ENCODE results near the gene CDV3.
"Not testable (repeated sequence)": the region's sequence is repeated elsewhere in the genome, so short reads cannot be mapped to it uniquely, and the experiment has no call there.

Gene CDV3, protein sequence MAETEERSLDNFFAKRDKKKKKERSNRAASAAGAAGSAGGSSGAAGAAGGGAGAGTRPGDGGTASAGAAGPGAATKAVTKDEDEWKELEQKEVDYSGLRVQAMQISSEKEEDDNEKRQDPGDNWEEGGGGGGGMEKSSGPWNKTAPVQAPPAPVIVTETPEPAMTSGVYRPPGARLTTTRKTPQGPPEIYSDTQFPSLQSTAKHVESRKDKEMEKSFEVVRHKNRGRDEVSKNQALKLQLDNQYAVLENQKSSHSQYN

DNA sequence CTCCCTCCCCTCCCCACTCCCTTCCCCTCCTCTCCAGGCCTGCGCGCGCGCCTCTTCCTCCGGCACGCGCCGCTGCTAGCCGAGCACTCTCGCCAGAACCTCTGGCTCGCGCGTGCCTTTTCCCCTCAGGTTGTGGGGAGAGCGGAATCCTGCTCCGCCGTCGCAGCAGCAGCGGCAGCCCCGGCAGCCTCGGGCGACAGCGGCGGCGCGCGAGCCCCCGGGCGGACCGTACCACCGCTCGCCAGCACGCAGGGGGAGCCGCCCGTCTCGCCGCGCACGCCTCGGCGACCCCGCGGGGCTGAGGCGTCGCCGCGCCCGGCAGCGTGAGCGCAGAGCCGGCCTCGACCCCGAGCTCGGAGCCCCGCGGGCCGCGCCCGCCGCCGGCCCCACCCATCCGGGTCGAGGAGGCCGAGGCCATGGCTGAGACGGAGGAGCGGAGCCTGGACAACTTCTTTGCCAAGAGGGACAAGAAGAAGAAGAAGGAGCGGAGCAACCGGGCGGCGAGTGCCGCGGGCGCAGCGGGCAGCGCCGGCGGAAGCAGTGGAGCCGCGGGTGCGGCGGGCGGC is at the start of gene CDV3:
Gene CDV3, plus strand, starts transcription at position 58 of the 566 bp plus-strand sequence. Its CDS starts 359 bp downstream, at position 417.
- no peak for DNase-seq (ENCODE audit: low read depth in 2 of 2)

DNA sequence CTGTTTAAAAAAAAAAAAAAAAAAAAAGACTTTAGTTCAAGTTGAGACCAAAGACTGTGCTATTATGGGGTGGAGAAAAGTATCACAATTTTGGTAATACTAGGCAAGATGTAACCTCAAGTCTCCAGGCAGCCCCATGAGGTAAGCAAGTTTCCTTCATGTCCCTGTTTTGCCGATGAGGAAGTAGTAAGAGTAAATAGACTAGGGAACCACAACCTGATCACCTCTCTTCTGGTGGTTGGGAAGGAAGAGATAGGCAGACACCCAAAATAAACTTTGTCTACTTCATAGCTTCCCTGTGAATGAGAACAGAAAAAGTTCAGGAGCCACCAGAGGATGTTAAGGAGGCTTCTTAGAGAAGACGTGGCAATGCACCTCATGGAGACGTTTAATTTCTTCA is 49.7 kb upstream of the CDV3 start:
- DNase-seq (ENCODE audit: low read depth in 2 of 2): not testable (repeated sequence)

DNA sequence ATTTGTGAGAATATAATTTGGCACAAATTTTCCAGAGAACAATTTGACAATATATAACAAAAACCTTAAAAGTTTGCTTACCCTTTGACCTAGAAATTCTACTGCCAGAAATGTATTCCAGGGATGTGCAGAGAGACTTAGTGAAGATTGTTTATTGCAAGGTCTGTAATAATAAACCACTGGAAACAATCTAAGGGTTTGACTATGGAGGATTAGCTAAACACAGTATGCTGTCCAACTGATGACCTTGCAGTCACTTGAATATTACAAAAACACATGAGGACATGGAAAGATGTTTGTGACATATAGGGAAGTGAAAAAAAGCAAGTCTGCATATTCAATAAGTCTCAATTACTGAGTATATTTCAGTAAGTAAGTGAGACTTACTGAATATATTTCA is 48.1 kb upstream of the CDV3 start:
- DNase-seq (ENCODE audit: low read depth in 2 of 2): no peak

DNA sequence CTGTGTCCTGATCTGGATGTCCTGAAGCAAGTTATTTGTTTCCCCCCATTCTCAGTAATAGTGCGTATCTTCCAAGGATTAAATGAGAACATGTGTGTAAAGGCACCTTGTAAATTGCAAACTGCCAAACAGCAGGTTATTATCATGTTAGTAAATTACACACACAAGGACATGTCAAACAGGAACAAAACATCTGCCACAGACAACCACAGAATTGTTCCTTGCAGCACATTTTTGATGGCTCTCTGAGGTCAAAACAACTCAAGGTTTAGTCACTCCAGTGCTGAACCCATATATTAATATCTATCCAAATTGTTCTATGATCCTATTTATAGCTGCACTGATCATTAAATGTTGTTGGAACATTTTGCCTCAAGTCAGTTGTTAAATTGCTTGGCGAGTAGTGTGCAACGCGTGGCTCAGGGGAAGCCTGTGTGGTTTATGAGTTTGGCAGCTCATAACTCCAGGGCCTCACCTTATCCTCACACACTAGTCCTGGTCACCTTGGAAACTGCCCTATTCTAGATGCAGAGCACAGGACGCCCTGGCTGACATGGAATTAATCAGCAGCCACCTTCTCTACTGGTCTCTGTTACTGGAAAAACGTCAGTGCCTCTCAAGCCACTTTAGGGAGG is 46.3 kb upstream of the CDV3 start:
- DNase-seq (ENCODE audit: low read depth in 2 of 2): no peak

DNA sequence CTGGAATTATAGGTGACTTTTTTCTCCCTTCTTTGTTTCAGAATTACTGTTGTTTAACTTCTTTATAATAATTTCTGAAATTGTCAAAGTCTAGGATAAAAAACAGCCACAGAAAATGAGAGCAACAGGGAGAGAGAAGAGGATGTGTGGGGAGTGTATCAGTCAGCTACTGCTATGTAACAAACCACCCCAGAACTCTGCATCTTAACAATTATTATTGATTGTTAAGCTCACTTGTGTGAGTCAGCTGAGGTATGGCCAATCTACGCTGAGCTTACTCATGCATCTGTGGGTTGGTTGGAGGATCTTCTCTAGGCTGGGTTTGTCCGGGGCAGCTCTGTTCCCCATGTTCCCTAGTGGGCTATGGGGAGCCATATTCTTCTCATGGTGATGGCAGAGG is 43.7 kb upstream of the CDV3 start:
- DNase-seq (ENCODE audit: low read depth in 2 of 2): no peak

DNA sequence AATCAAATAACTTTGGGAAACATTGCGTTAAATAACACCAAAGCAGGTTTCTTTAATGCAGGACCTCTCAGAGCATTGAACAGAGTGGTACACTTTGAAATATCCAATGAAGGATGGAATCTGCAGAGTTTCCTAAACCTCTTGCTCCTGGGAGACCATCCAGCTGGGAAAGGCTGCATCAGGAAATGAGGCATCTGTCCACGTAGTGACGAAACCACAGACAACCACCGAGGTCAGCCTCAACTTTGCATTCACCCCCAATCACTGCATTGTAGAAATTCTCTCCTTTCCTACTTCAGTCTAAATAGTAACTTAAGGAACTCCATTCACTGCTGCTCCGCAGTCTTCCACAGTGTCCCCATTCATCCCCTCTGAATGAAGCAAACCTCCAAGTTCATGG is 41.5 kb upstream of the CDV3 start:
- no peak for DNase-seq (ENCODE audit: low read depth in 2 of 2)

DNA sequence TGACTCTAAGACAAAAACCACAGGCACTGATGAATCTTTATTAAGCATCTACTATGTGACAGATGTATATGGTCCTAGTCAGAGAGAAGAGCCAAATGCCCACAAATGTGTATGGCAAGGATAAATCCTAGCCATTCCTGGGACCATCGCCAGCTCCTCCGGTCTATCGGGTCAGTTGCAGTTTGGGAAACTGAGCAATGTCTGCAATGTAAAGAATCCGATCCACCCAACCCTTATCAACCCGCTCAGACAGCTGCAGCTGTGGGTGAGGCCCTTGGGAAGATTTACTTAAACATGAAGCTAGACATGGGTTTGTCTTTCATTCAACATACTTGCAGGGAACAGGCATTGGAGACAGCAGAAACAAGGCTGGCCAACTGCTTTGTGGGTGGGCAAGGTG is 40.5 kb upstream of the CDV3 start:
- DNase-seq (ENCODE audit: low read depth in 2 of 2): no peak

DNA sequence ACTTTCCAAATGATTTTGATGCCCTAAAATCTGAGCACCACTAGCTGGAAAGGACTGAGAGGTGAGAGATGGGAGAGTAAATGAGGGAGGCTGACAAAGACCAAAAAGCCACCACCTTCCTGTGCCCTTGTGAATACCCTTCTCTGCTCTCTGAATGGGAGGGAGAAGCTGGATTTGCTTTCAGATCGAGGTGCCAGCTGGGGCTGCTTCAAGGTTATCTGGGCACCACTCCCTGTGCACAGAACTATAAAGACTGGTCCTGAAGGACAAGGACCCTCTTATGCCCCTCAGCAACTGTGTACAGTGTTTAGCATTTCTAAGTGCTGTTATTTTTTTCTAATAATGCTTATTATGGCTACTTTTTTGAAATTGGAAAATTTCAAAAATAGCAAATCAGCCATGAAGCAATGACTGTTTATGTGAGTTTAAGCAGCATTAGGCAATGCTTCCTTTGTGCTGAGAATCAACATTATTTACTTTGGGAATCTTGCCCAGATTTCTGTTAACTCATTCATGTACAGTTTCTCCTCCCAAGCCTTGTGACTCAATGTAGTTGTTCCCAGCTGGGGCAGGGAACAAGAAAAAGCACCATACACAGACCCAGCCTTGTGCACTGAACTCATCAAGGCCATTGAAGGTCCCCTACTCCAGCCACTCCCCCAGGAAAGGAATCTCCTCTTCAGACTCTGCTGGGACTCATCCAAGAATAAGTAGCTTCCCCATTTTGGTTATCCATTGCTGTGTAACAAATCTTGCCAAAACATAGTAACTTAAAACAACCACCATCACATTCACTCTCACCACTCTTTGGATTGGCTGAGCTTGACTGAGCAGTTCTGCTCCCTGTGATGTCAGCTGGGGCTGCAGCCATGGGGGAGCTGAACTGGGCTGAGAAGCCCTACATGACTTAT is 37.3 kb upstream of the CDV3 start:
- no peak for DNase-seq (ENCODE audit: low read depth in 2 of 2)

DNA sequence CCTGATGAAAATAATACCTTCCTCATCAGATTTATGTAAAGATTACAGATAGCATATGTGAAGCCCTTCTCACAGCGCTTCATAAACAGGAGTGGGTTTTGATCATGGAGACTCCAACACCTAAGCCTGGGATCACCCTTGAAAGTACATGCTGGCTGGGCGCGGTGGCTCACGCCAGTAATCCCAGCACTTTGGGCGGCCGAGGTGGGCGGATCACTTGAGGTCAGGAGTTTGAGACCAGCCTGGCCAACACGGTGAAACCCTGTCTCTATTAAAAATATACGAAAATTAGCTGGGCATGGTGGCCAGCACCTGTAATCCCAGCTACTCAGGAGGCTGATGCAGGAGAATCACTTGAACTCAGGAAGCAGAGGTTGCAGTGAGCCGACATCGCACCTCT is 36.4 kb upstream of the CDV3 start:
- not testable (repeated sequence) for DNase-seq (ENCODE audit: low read depth in 2 of 2)

DNA sequence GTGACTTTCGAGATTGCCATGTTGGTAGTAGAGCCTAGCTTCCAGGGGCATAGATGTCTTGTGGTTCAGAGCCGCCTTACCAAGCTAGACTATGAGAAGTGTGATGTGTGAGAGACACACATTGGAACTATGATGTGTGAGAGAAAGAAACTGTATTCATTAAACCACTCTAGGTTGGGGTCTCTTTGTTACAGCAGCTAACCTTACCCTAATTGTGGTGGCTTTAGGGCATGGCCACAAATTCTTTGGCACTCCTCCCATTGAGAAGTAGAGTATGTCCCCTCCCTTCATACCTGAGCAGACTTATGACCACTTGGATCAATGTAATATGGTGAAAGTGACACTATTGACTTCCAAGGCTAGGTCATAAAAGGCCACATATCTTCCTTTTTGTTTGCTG is 35.3 kb upstream of the CDV3 start:
- DNase-seq (ENCODE audit: low read depth in 2 of 2): no peak

DNA sequence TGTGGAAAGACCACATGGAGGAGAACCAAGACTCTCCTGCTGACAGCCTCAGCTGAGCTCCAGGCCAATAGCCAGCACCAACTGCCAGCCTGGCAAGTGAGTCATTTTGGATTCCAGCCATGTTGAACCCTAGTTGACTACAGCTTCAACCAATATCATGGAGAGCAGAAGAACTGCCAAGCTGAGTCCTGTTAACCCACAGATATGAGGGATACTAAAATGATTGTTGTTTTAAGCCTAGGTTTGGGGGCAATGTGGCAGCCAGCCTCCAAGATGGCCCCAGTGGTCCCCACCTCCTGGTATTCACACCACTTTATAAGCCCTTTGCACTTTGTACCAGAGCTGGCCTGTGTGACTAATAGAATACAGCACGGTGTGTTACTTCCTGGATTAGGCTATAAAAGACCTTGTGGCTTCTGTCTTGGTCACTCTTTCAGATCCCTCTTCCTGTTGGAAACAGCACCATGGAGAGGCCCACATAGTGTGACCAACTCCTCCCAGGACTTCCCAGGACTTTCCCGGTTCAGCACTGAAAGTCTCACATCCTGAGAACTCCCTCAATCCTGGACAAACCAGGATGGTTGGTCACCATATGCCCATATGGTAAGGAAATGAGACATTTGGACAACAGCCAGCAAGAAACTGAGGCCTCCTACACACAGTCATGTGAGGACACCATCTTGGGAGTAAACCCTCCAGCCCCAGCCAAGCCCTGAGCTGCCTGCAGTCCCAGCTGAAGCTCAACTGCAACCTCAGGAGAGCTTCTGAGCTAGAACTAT is 32.4 kb upstream of the CDV3 start:
- no peak for DNase-seq (ENCODE audit: low read depth in 2 of 2)

DNA sequence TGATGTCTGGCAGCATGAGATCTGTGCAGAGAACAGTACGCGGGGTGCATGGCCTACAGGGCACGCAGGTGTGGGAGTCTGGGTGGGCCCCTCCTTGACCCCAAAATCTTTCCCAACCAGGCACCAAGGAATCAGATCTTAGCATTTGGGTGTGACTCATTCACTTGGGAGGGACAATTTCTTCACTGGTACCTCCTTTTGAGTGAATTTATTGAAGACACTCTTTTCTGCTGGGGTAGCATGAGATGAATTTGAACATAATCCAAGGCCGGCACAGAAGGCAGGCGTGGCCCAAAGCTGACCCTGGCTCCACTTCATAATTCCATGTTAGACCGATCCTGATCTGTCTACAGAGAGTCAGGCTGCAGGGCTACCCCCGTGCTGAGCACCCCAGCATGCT is 30.6 kb upstream of the CDV3 start:
- no peak for DNase-seq (ENCODE audit: low read depth in 2 of 2)

DNA sequence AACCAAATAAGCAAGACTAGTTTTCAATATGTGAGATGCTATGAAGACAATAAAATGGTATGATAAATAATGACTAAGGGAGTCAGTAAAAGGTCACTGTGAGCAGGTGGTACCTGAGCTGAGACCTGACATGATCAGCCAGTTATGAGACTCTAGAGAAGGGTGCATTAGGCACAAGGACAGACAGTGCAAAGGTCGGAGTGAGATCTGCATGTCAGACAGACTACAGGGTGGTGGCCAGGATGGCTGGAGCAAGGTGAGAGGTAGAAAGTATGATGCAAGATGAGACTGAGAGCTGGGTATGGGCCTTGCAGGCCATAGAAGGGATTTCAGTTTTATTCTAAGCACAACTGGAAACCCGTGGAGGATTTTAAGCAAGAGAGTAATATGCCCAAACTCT is 28.5 kb upstream of the CDV3 start:
- not testable (repeated sequence) for DNase-seq (ENCODE audit: low read depth in 2 of 2)

DNA sequence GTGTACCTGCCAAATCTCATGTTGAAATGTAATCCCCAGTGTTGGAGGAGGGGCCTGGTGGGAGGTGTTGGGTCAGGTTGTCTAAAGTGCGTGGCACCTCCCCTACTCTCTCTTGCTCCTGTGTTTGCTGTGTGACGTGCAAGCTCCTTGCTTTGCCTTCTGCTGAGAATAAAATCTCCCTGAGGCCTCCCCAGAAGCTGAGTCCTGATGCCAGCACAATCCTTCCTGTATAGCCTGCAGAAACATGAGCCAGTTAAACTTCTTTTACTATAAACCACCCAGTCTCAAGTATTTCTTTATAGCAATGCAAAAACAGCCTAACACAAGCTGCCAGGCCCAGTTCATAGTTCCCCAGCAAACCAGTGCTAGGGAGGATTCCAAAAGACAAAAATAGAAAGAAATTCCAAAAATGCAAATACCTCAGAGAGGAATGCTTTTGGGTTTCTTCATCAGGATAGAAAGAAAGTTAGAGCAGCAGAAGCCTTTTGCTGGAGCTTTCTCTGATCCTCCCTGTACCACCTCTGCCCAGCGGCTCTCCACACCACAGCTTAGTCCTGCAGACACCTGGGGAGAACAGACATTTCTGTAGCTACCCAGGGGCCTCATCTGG is 25.9 kb upstream of the CDV3 start:
- DNase-seq (ENCODE audit: low read depth in 2 of 2): no peak

DNA sequence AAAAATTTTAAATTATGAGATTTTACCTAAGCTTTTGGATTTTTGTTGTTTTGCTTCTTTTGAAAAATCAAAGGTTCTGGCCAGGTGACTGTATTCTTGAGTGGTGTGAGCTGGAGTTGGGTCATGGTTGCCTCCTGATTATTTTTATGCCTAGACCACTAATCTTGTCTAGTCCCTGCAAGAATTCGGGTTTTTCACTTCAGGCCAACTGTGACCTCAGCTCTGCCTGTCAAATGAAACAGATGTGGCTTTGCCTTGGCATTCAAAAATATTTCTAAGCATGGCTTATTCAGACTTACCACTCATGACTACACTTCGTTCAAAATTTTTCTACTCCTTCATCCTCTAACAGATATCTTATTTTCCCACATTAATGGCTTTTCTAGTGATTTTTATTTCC is 25.4 kb upstream of the CDV3 start:
- no peak for DNase-seq (ENCODE audit: low read depth in 2 of 2)

DNA sequence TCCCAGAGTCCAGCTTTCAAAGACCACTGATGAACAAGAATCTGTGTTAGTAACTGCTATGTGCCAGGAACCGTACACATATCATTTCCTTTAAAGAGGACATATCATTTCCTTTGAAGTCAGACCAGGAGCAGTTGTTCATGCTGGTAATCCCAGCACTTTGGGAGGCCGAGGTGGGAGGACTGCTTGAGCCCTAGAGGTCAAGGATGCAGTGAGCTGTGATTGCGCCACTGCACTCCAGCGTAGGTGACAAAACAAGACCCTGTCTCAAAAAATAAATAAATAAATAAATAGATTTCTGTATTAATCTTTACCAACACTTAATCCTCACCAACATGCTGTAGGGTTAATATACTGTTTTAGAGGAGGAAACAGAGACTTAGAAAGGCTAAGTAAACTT is 23.9 kb upstream of the CDV3 start:
- no peak for DNase-seq (ENCODE audit: low read depth in 2 of 2)

DNA sequence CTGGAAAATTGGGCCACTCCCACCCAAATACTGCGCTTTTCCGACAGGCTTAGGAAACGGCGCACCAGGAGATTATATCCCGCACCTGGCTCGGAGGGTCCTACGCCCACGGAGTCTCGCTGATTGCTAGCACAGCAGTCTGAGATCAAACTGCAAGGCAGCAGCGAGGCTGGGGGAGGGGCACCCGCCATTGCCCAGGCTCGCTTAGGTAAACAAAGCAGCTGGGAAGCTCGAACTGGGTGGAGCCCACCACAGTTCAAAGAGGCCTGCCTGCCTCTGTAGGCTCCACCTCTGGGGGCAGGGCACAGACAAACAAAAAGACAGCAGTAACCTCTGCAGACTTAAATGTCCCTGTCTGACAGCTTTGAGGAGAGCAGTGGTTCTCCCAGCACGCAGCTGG is 21.9 kb upstream of the CDV3 start:
- DNase-seq (ENCODE audit: low read depth in 2 of 2): not testable (repeated sequence)

DNA sequence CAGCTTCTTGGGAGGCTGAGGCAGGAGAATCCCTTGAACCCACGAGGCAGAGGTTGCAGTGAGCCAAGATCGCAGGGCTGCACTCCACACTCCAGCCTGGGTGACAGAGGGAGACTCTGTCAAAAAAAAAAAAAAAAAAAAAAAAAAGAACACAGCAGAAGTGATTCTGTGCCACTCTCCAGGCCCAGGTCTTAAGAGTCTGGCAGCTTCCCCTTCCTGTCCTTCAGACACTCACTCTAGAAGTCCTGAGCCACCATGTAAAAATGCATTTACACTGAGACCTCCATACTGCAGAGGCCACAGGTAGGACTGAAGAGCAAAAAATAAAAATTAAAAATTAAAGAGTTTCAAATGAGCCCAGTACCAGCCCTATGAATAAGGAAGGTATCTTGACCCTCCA is 11.8 kb upstream of the CDV3 start:
- DNase-seq (ENCODE audit: low read depth in 2 of 2): no peak

DNA sequence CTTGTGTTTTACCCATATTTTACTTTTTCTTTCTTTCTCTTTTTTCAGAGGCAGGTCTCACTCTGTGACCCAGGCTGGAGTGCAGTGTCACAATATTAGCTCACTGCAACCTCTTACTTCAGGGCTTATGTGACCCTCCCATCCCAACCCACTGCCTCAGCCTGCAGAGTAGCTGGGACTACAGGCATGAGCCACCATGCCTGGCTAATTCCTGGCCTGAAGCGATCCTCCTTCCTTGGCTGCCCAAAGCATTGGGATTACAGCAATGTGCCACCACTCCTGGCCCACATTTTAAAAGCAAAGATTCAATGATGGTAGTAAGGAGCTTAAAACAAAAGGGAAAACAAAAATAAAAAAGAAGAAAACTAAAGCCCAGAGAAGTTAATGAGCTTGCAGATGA is 11.1 kb upstream of the CDV3 start:
- no peak for DNase-seq (ENCODE audit: low read depth in 2 of 2)

DNA sequence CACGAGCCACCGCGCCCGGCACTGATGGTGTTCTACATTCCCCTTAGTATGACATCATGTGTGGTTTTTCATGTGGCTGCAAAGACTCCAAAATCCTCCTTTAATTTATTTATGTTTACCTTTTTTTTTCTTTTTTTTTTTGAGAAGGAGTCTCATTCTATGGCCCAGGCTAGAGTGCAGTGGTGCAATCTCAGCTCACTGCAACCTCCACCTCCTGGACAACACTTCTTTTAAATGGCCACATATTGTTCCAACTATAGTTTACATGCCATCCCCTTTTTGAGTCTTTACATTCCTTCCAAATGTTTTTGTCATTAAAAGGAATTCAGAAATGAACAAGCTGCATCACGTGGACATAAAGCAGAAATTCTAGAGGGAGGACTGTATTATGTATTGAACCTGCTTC is 10.3 kb upstream of the CDV3 start:
- DNase-seq (ENCODE audit: low read depth in 2 of 2): no peak

DNA sequence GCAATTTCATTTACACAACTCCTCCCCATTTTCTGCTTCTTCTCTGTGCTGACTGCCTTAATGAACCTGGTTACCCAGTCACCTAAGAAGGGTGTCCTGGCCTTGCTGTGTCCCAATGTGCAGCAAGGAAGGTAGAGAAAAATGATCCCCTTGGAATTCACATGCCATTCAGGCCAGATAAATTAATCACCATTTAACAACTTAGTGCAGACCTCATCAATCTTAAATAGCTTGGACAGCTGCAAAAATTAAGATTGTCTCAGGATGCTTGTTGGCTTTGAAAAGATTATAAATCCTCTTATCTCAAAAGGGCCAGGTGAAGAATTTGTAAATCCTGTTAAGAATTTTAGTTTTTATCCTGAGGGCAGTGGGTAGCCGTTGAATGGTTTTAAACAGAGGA is 9.7 kb upstream of the CDV3 start:
- DNase-seq (ENCODE audit: low read depth in 2 of 2): no peak
